ENCODE results near the gene DCTN2. TPM values are rescaled to one million over a fixed set of nuclear protein-coding genes. Genes with fewer than 3 reads are reported as not detected.

Gene DCTN2
- total and polyA plus RNA-seq, 2 donors (not counting 3 experiments of a cell fraction or from before 2014, with no cell fraction given) = 146 to 161 TPM

GRCh38 chr12:57545809-57546437 lies 1.1 kb downstream of the DCTN2 start:
- H3K79me2 ChIP-seq (ENCODE audit: control insufficient read depth, insufficient read depth, low read length) = peaks cover 25% of the 10 kb centered on the region
- dilution Hi-C loops (cut with MboI; ENCODE audit: extremely low pct_ligation_motif_present, low sequenced_read_pairs) (no loop called here), intact Hi-C loops (cut with micrococcal nuclease) (loop anchor here (2.0 to 5.0 kb wide), 2 partner anchors 57 to 146 kb away; partner anchors contain the start of genes MARS1 and OS9)
- BruUV-seq (replicated peaks) = no TSS peak
- DNase-seq (ENCODE audit: low read depth, low spot score) (no peak), FAIRE-seq (no peak)
- H3K4me2 ChIP-seq (ENCODE audit: insufficient read depth, low read length) = peak overlapping the region; percentile 79
- peaks cover 18% of the 10 kb centered on the region for H3K4me1 ChIP-seq (ENCODE audit: control insufficient read depth, extremely low read depth, insufficient read depth, low read length)
- CTCF ChIA-PET = interaction anchor here (0.8 to 2.2 kb wide), 7 partner anchors 9 to 87 kb away, joined by 3 to 12 read pairs (median 4); partner anchors contain the start of gene B4GALNT1
- no peak for TF ChIP-seq MYC (IDR thresholded peaks at IDR 0.05; ENCODE audit: low read depth, low read length)
- no peak for TF ChIP-seq MAX (IDR thresholded peaks at IDR 0.05; ENCODE audit: insufficient read depth, insufficient read length)
- TF ChIP-seq GATA2 (IDR thresholded peaks at IDR 0.05; ENCODE audit: insufficient read depth, insufficient read length, low read depth, low read length) = no peak
- no peak for TF ChIP-seq POLR2AphosphoS5 (IDR thresholded peaks at IDR 0.05; ENCODE audit: insufficient read depth, low read depth, low read length)
- no peak for TF ChIP-seq EZH2 (IDR thresholded peaks at IDR 0.05; ENCODE audit: borderline replicate concordance, low read depth, low read length, severe bottlenecking)
- TF ChIP-seq FOS (IDR thresholded peaks at IDR 0.05; ENCODE audit: borderline replicate concordance, insufficient read depth, low read length) = no peak
- no peak for TF ChIP-seq JUN (IDR thresholded peaks at IDR 0.05; ENCODE audit: borderline replicate concordance, insufficient read depth, insufficient read length, low read depth)
- no peak for TF ChIP-seq POLR2A (IDR thresholded peaks at IDR 0.05; ENCODE audit: low read depth, low read length)
- TF ChIP-seq CTCF (IDR thresholded peaks at IDR 0.05; ENCODE audit: extremely low read depth in 1 of 2, insufficient read depth in 1 of 2, low read depth in 1 of 2, low read length in 2 of 2) = no peak
- H3K27me3 ChIP-seq (ENCODE audit: control insufficient read depth in 2 of 2, insufficient read depth in 2 of 2, low read length in 2 of 2) = peaks cover 21 to 32% of the 10 kb centered on the region in 2 experiments
- peak overlapping the region; percentile 96 for H3K9ac ChIP-seq (replicated peaks; ENCODE audit: extremely low read depth, insufficient read depth, low read length)
- H3K27ac ChIP-seq (ENCODE audit: insufficient read depth, low read depth, low read length) = peak overlapping the region; percentile 77
- no peaks in the 10 kb centered on the region for H4K20me1 ChIP-seq (replicated peaks; ENCODE audit: control insufficient read depth, extremely low read depth, insufficient read depth, low read length)
- H3K9me1 ChIP-seq (replicated peaks; ENCODE audit: control insufficient read depth, extremely low read depth, insufficient read depth, low read length) = no peaks in the 10 kb centered on the region
- H3K4me3 ChIP-seq (replicated peaks in 1 of 3; ENCODE audit: insufficient read depth in 1 of 3, low read depth in 1 of 3, low read length in 3 of 3) = peak overlapping the region in 2 of 3 experiments; percentile 82 to 94
- POLR2A ChIA-PET = interaction anchor here (1.0 kb wide), 1 partner anchor 23 kb away, joined by 8 read pairs; no protein-coding TSS in a partner anchor
- H3K36me3 ChIP-seq (ENCODE audit: control insufficient read depth in 2 of 2, extremely low read depth in 1 of 2, insufficient read depth in 2 of 2, low read length in 2 of 2) = no peaks in the 10 kb centered on the region
- H2AFZ ChIP-seq (ENCODE audit: low read depth, low read length) = no peak overlapping the region
- H3K9me3 ChIP-seq (replicated peaks; ENCODE audit: control insufficient read depth, insufficient read depth, low read length) = no peaks in the 10 kb centered on the region

Measured in endothelial cell of umbilical vein (primary cell).